HEK293 (cell line): ENCODE results near the gene DEFB113.

ENCODE experiments used
- CTCF ChIA-PET: fragments of 350-600 bp; formaldehyde crosslinking; extraction: SDS; loops from one replicate; lab custom pipeline; 2021; ENCODE audit warnings: antibody characterized with exemption; lab: Yijun Ruan, JAX
- POLR2A ChIA-PET: fragments of 300-600 bp; formaldehyde crosslinking; extraction: SDS; loops from one replicate; lab custom pipeline; 2020; ENCODE audit warnings: antibody characterized with exemption, inconsistent platforms; lab: Yijun Ruan, JAX
- H3K27ac ChIP-seq: fragments of 200-500 bp; sonication (Bioruptor generic); 2 replicates; pipeline ENCODE4 v1.5.1; 2014; ENCODE audit warnings: low read depth, low read length, control low read depth, inconsistent platforms; ENCODE audit errors: extremely low read depth
- H3K36me3 ChIP-seq, 2 experiments: fragments of 200-500 bp in 1 of 2; sonication (Bioruptor generic) in 1 of 2; 1 replicate in 1 of 2; 2 replicates in 1 of 2; pipeline ENCODE4 v1.5.1; 2014 to 2017; ENCODE audit warnings: inconsistent platforms in 2 of 2, low read length in 2 of 2; ENCODE audit not compliant: control insufficient read depth in 2 of 2, insufficient read depth in 1 of 2
- H3K4me1 ChIP-seq: fragments of 200-500 bp; sonication (Bioruptor generic); 2 replicates; pipeline ENCODE4 v1.5.1; 2014; ENCODE audit warnings: mild to moderate bottlenecking, low read length, inconsistent platforms; ENCODE audit not compliant: control insufficient read depth, insufficient read depth
- H3K4me3 ChIP-seq: 2 replicates; pipeline ENCODE4 v1.5.1; 2011; ENCODE audit warnings: low read depth, mild to moderate bottlenecking, control low read depth, low read length, moderate library complexity
- H3K9me3 ChIP-seq: fragments of 200-500 bp; sonication (Bioruptor generic); 2 replicates; pipeline ENCODE4 v1.5.1; 2014; ENCODE audit warnings: low read depth, low read length, inconsistent platforms; ENCODE audit not compliant: control insufficient read depth, insufficient read depth
- BCL11A ChIP-seq: fragments of 450-650 bp; formaldehyde crosslinking; IDR thresholded peaks from 2 replicates; pipeline ENCODE4 v1.5.1; 2016; ENCODE audit warnings: low read depth, missing biosample characterization, missing genetic modification characterization
- GFI1B ChIP-seq: fragments of 450-650 bp; formaldehyde crosslinking; IDR thresholded peaks from 2 replicates; pipeline ENCODE4 v1.5.1; 2016; ENCODE audit warnings: missing biosample characterization, missing genetic modification characterization
- PATZ1 ChIP-seq: fragments of 450-650 bp; formaldehyde crosslinking; IDR thresholded peaks from 2 replicates; pipeline ENCODE4 v1.5.1; 2016; ENCODE audit warnings: missing biosample characterization, missing genetic modification characterization
- PRDM2 ChIP-seq: fragments of 450-650 bp; formaldehyde crosslinking; IDR thresholded peaks from 2 replicates; pipeline ENCODE4 v1.5.1; 2016; ENCODE audit warnings: missing biosample characterization, missing genetic modification characterization, borderline replicate concordance
- SP2 ChIP-seq: fragments of 450-650 bp; formaldehyde crosslinking; IDR thresholded peaks from 2 replicates; pipeline ENCODE4 v1.5.1; 2016; ENCODE audit warnings: missing biosample characterization, missing genetic modification characterization
- ZBTB26 ChIP-seq: fragments of 450-650 bp; formaldehyde crosslinking; optimal IDR thresholded peaks from 2 replicates; pipeline ENCODE3; 2016; ENCODE audit warnings: missing biosample characterization, mild to moderate bottlenecking, missing genetic modification characterization
- ZFHX2 ChIP-seq: fragments of 450-650 bp; formaldehyde crosslinking; conservative IDR thresholded peaks from 2 replicates; pipeline ENCODE4 v1.5.1; 2016; ENCODE audit warnings: missing biosample characterization, missing genetic modification characterization
- ZFP69B ChIP-seq: fragments of 450-650 bp; formaldehyde crosslinking; IDR thresholded peaks from 2 replicates; pipeline ENCODE4 v1.5.1; 2016; ENCODE audit warnings: missing biosample characterization, missing genetic modification characterization
- ZNF202 ChIP-seq: fragments of 450-650 bp; formaldehyde crosslinking; IDR thresholded peaks from 2 replicates; pipeline ENCODE4 v1.5.1; 2016; ENCODE audit warnings: missing biosample characterization, missing genetic modification characterization, borderline replicate concordance
- ZNF302 ChIP-seq: fragments of 450-650 bp; formaldehyde crosslinking; IDR thresholded peaks from 2 replicates; pipeline ENCODE4 v1.5.1; 2016; ENCODE audit warnings: missing biosample characterization, missing genetic modification characterization, low read depth
- ZNF426 ChIP-seq: fragments of 450-650 bp; formaldehyde crosslinking; IDR thresholded peaks from 2 replicates; pipeline ENCODE4 v1.5.1; 2017; ENCODE audit warnings: missing biosample characterization, missing genetic modification characterization, mild to moderate bottlenecking, inconsistent platforms, moderate library complexity
- ZNF521 ChIP-seq: fragments of 450-650 bp; formaldehyde crosslinking; IDR thresholded peaks from 2 replicates; pipeline ENCODE4 v1.5.1; 2017; ENCODE audit warnings: missing biosample characterization, mild to moderate bottlenecking, missing genetic modification characterization
- ZNF544 ChIP-seq: fragments of 450-650 bp; formaldehyde crosslinking; IDR thresholded peaks from 2 replicates; pipeline ENCODE4 v1.5.0; 2017; ENCODE audit warnings: missing biosample characterization, missing genetic modification characterization
- ZNF621 ChIP-seq: fragments of 450-650 bp; formaldehyde crosslinking; IDR thresholded peaks from 2 replicates; pipeline ENCODE4 v1.5.1; 2017; ENCODE audit warnings: missing biosample characterization, missing genetic modification characterization
- ZNF76 ChIP-seq: fragments of 450-650 bp; formaldehyde crosslinking; IDR thresholded peaks from 2 replicates; pipeline ENCODE4; 2016; ENCODE audit warnings: low read depth, missing biosample characterization, missing genetic modification characterization, borderline replicate concordance
- ZNF791 ChIP-seq: fragments of 450-650 bp; formaldehyde crosslinking; IDR thresholded peaks from 2 replicates; pipeline ENCODE4 v1.5.1; 2016; ENCODE audit warnings: missing biosample characterization, missing genetic modification characterization
- ZSCAN30 ChIP-seq: fragments of 450-650 bp; IDR thresholded peaks from 2 replicates; pipeline ENCODE4 v1.5.1; 2018; ENCODE audit warnings: missing biosample characterization, mild to moderate bottlenecking, missing genetic modification characterization, moderate library complexity

The DEFB113 gene

GRCh38 chr6:49935387-49935786 is 34.0 kb downstream of the DEFB113 start (continued):
- TF ChIP-seq PRDM2 (tag by site-specific recombination) (no peak), GFI1B (tag by site-specific recombination) (no peak), ZNF544 (no peak), ZNF791 (no peak)

DNA sequence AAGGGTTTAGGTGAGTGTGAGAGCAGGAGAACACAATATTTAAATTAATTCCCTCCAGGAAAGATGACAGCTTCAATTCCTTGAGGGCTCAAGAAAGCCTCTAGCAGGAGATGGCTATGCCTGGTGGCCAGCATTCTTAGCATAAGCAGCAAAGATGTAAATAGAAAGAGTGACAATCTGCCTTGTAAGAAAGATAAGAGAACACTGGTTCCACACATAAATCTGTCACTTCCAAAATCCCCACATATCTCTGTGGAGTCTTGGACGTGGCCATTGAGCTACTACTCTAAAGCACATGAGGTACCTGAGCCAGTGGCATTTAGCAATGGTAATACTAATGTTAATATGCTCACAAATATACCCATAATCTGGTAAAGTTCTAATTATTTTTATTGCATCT is 34.7 kb downstream of the DEFB113 start:
- Histone ChIP-seq H3K9me3 (no peaks in the 10 kb centered on the region), H3K36me3 (no peaks in the 10 kb centered on the region), H3K4me1 (no peaks in the 10 kb centered on the region), H3K4me3 (no peak overlapping the region), H3K27ac (no peak overlapping the region)
- no peak for TF ChIP-seq ZNF426 (tag by site-specific recombination)
- no peak for TF ChIP-seq SP2 (tag by site-specific recombination)
- TF ChIP-seq ZSCAN30 (tag by site-specific recombination) = no peak
- TF ChIP-seq ZNF302 (tag by site-specific recombination) = no peak
- TF ChIP-seq ZFP69B (tag by site-specific recombination) = no peak
- TF ChIP-seq PATZ1 = no peak
- TF ChIP-seq ZNF621 = no peak
- POLR2A ChIA-PET = no interaction called here
- CTCF ChIA-PET = no interaction called here

DNA sequence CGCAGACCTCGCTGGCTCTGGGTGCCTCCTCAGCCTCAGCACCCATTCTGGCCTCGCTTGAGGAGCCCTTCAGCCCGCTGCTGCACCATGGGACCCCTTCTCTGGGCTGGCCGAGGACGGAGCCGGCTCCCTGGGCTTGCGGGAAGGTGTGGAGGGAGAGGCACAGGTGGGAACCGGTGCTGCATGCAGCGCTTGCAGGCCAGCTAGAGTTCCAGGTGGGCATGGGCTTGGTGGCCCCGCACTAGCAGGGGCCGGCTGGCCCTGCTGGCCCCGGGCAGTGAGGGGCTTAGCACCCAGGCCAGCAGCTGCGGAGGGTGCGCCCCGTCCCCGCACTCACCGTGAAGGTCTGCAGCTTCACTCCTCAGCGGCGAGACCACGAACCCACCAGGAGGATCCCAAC is 35.9 kb downstream of the DEFB113 start:
- no peaks in the 10 kb centered on the region for H3K9me3 ChIP-seq
- TF ChIP-seq ZNF521 (no peak), ZBTB26 (tag by site-specific recombination) (no peak), ZNF202 (tag by site-specific recombination) (no peak), ZFHX2 (tag by site-specific recombination) (no peak), BCL11A (tag by site-specific recombination) (no peak), ZNF76 (tag by site-specific recombination) (no peak)
- CTCF ChIA-PET = no interaction called here
- no peak overlapping the region for H3K27ac ChIP-seq
- POLR2A ChIA-PET = no interaction called here
- H3K36me3 ChIP-seq = no peaks in the 10 kb centered on the region
- no peak overlapping the region for H3K4me3 ChIP-seq
- no peaks in the 10 kb centered on the region for H3K4me1 ChIP-seq
